ENCODE measurements around the gene DPH7. TPM values are rescaled to one million over a fixed set of nuclear protein-coding genes. Genes with fewer than 3 reads are reported as not detected.

DPH7 gene
- total RNA-seq, 3 donors from 2014 or later, result 34.1 to 37.7 (median 35.2) TPM

Other genes with a start within 250 kb of the DPH7 start
- gene EXD3, start 155.8 kb downstream of the DPH7 start, total RNA-seq, result 1 to 10 TPM; 1.7 to 2.8 (median 2.5) TPM
- gene NOXA1, start 155.5 kb downstream of the DPH7 start, total RNA-seq, result under 1 TPM; 0.34 to 0.82 (median 0.46) TPM
- not detected for gene ENTPD8, start 137.6 kb downstream of the DPH7 start, total RNA-seq
- 10 to 100 TPM; 69.5 to 89.1 (median 87.7) TPM for gene NSMF, start 119.6 kb downstream of the DPH7 start, total RNA-seq
- gene PNPLA7, start 28.5 kb downstream of the DPH7 start, total RNA-seq, result 1 to 10 TPM; 1.3 to 1.9 (median 1.8) TPM
- 10 to 100 TPM; 81.6 to 99.0 (median 86.3) TPM for gene MRPL41, start 27.0 kb downstream of the DPH7 start, total RNA-seq
- 100 to 1,000 TPM in 2 of 3 donors, 10 to 100 TPM in 1; 98.6 to 122 (median 106) TPM for gene ZMYND19, start 11.6 kb upstream of the DPH7 start, total RNA-seq
- gene ARRDC1, start 26.8 kb upstream of the DPH7 start, total RNA-seq, result 10 to 100 TPM; 27.5 to 39.3 (median 33.8) TPM
- gene EHMT1, start 40.1 kb upstream of the DPH7 start, total RNA-seq, result 10 to 100 TPM; 76.6 to 79.1 (median 78.1) TPM